PC-9 (cell line): ENCODE results near the gene PAX1. TPM values are rescaled to one million over a fixed set of nuclear protein-coding genes. Genes with fewer than 3 reads are reported as not detected.

Source experiments
- BruUV-seq: library from RNA; stranded (reverse); fragments of 400-500 nt; replicated peaks from 2 replicates; lab custom pipeline; 2021; lab: Mats Ljungman, UMichigan
- CTCF ChIA-PET: fragments of 300-600 bp; sonication (Branson Sonifier 250); formaldehyde crosslinking; loops from one replicate; lab custom pipeline; 2022; ENCODE audit warnings: antibody characterized with exemption; lab: Charles Lee
- POLR2A ChIA-PET: fragments of 300-600 bp; sonication (Branson Sonifier 250); formaldehyde crosslinking; loops from one replicate; lab custom pipeline; 2022; ENCODE audit warnings: antibody characterized with exemption; ENCODE audit not compliant: unreplicated experiment; lab: Charles Lee
- DNase-seq, 2 experiments: peaks; one replicate each; pipeline versions ENCODE4 v3.0.0 to v3.0.0-alpha.2; 2015 to 2022; ENCODE audit warnings: mixed read lengths in 1 of 2
- H2AFZ ChIP-seq: fragments of 200-600 bp; sonication (generic); 2 replicates; pipeline ENCODE4 v1.8.1; 2017; ENCODE audit warnings: antibody characterized with exemption
- H3F3A ChIP-seq: fragments of 200-600 bp; sonication (generic); 2 replicates; pipeline ENCODE4 v1.8.1; 2017; ENCODE audit warnings: antibody characterized with exemption, mild to moderate bottlenecking, low read depth; ENCODE audit not compliant: insufficient read depth
- H3K27ac ChIP-seq: fragments of 200-600 bp; sonication (generic); 2 replicates; pipeline ENCODE4 v1.6.1; 2016; ENCODE audit warnings: mixed run types
- H3K27me3 ChIP-seq: fragments of 200-600 bp; sonication (generic); 2 replicates; pipeline ENCODE4 v1.6.1; 2016; ENCODE audit warnings: low read depth, mixed run types; ENCODE audit not compliant: insufficient read depth
- H3K36me3 ChIP-seq: fragments of 200-600 bp; sonication (generic); 2 replicates; pipeline ENCODE4 v1.6.1; 2016; ENCODE audit warnings: low read depth, mixed run types
- H3K4me1 ChIP-seq: fragments of 200-600 bp; sonication (generic); replicated peaks from 2 replicates; pipeline ENCODE4 v1.6.1; 2016; ENCODE audit warnings: mixed run types; ENCODE audit not compliant: insufficient read depth
- H3K4me2 ChIP-seq: fragments of 200-600 bp; sonication (generic); 2 replicates; pipeline ENCODE4 v1.6.1; 2017; ENCODE audit warnings: mixed run types
- H3K4me3 ChIP-seq: fragments of 200-600 bp; sonication (generic); 2 replicates; pipeline ENCODE4 v1.6.1; 2016; ENCODE audit warnings: mixed run types
- H3K79me2 ChIP-seq: fragments of 200-600 bp; sonication (generic); 2 replicates; pipeline ENCODE4 v1.6.1; 2017; ENCODE audit warnings: low read depth, mixed run types
- H3K9me2 ChIP-seq: fragments of 200-600 bp; sonication (generic); 2 replicates; pipeline ENCODE4 v1.8.1; 2017; ENCODE audit warnings: mild to moderate bottlenecking; ENCODE audit not compliant: insufficient read depth
- H3K9me3 ChIP-seq: fragments of 200-600 bp; sonication (generic); 2 replicates; pipeline ENCODE4 v1.8.1; 2016; ENCODE audit warnings: low read depth; ENCODE audit not compliant: insufficient read depth
- H4K20me1 ChIP-seq: fragments of 200-600 bp; sonication (generic); 2 replicates; pipeline ENCODE4 v1.8.1; 2017; ENCODE audit not compliant: insufficient read depth
- EZH2 ChIP-seq: fragments of 200-600 bp; sonication (generic); IDR thresholded peaks from 2 replicates; pipeline ENCODE4 v1.8.0; 2017; ENCODE audit warnings: antibody characterized with exemption, low read depth
- intact Hi-C: fragments of 100-400 bp; cut with micrococcal nuclease; formaldehyde crosslinking; loops from one replicate; pipeline ENCODE4 v1.10.0; 2022; ENCODE audit not compliant: unreplicated experiment
- total RNA-seq: library from RNA; stranded (reverse); gene quantifications from 2 replicates; pipeline ENCODE4 v1.2.3, GENCODE V29; 2021
- TF ChIP-seq, protein P1 (sequence below): fragments of 200-600 bp; sonication (generic); conservative IDR thresholded peaks from 2 replicates; pipeline ENCODE4 v1.6.1; 2017; ENCODE audit warnings: mixed run types, antibody characterized with exemption, mild to moderate bottlenecking, moderate library complexity

The PAX1 gene
- total RNA-seq, 1 experiment from 2014 or later, result not detected

DNA sequence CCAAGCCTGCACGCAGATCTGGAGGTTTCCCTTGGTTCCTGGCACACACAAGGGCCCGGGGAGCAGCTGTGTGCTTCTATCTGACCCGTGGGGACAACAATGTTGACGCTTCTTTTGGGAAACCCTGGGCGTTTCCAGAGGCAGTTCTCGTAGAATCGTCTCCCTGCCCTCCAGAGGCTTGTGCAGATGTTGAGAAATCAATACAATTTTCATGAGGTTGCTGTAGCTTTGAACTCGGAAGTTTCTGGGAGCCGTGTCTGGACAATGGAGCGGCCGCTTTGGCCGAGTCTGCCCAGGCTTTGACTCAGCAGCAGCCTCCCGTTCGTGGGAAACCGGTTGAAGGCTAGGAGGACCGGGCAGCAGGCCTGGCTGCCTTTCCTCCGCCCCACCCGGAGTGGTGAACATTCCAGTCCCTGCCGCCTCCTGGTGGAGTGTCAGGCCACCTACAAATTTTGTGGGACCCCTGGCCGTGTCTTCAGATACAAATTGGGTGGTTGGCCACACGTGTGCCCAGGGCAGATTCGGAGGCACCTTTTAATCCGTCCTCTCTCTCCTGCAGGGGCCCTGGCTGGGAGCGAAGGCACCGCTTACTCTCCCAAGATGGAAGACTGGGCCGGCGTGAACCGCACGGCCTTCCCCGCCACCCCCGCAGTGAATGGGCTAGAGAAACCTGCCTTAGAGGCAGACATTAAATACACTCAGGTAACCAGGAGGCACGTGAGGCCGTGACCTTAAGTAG lies 2.7 kb downstream of the PAX1 start:
- H2AFZ ChIP-seq, result no peak overlapping the region
- H3K9me2 ChIP-seq, result no peaks in the 10 kb centered on the region
- ChIA-PET CTCF (no interaction called here), POLR2A (no interaction called here)
- intact Hi-C loops, result no loop called here
- DNase-seq, result no peak
- no peak for TF ChIP-seq EZH2
- TF ChIP-seq, protein P1, sequence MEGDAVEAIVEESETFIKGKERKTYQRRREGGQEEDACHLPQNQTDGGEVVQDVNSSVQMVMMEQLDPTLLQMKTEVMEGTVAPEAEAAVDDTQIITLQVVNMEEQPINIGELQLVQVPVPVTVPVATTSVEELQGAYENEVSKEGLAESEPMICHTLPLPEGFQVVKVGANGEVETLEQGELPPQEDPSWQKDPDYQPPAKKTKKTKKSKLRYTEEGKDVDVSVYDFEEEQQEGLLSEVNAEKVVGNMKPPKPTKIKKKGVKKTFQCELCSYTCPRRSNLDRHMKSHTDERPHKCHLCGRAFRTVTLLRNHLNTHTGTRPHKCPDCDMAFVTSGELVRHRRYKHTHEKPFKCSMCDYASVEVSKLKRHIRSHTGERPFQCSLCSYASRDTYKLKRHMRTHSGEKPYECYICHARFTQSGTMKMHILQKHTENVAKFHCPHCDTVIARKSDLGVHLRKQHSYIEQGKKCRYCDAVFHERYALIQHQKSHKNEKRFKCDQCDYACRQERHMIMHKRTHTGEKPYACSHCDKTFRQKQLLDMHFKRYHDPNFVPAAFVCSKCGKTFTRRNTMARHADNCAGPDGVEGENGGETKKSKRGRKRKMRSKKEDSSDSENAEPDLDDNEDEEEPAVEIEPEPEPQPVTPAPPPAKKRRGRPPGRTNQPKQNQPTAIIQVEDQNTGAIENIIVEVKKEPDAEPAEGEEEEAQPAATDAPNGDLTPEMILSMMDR, result no peak
- BruUV-seq, result no TSS peak
- no peaks in the 10 kb centered on the region for H4K20me1 ChIP-seq
- H3K4me3 ChIP-seq, result no peak overlapping the region
- no peaks in the 10 kb centered on the region for H3K4me1 ChIP-seq
- no peaks in the 10 kb centered on the region for H3K36me3 ChIP-seq
- H3K4me2 ChIP-seq, result no peak overlapping the region
- no peaks in the 10 kb centered on the region for H3K79me2 ChIP-seq
- H3K9me3 ChIP-seq, result no peaks in the 10 kb centered on the region
- peaks cover 59% of the 10 kb centered on the region for H3K27me3 ChIP-seq
- no peak overlapping the region for H3K27ac ChIP-seq
- H3F3A ChIP-seq, result no peaks in the 10 kb centered on the region

- Histone ChIP-seq H3K27me3 (peaks cover 65% of the 10 kb centered on the region), H3K36me3 (no peaks in the 10 kb centered on the region), H3K79me2 (no peaks in the 10 kb centered on the region), H3K4me3 (no peak overlapping the region), H3K9me3 (no peaks in the 10 kb centered on the region), H3K9me2 (no peaks in the 10 kb centered on the region), H3K4me1 (no peaks in the 10 kb centered on the region), H3K4me2 (no peak overlapping the region), H3F3A (no peaks in the 10 kb centered on the region), H2AFZ (no peak overlapping the region), H4K20me1 (no peaks in the 10 kb centered on the region), H3K27ac (no peak overlapping the region)
- DNase-seq, result no peak
- ChIA-PET POLR2A (no interaction called here), CTCF (no interaction called here)
- BruUV-seq, result no TSS peak
- TF ChIP-seq, protein P1, result no peak
- TF ChIP-seq EZH2, result no peak
- intact Hi-C loops, result no loop called here
Measured at GRCh38 chr20:21708738-21709534, 3.5 kb downstream of the PAX1 start.

DNA sequence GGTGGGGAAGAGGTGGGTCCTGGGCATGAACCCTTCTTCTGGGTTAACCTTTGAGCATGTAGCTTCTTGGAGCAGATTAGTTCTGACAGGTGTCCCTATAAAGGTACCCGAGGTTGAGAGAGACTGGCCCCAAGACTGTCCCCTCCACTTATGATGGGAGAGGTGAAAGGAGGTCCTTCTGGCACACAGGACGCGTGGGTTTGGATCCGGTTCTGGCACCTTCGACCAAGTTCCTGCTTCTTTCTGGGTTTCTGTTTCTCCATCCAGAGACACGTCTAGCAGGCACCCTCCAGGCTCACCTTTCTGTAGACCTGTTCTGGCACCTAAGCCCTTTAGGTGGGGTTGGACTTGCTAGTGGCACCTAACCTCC lies 4.1 kb downstream of the PAX1 start:
- no peak overlapping the region for H2AFZ ChIP-seq
- H3K4me1 ChIP-seq, result no peaks in the 10 kb centered on the region
- intact Hi-C loops, result no loop called here
- no peak for DNase-seq
- no peak overlapping the region for H3K4me2 ChIP-seq
- ChIA-PET CTCF (no interaction called here), POLR2A (no interaction called here)
- peaks cover 70% of the 10 kb centered on the region for H3K27me3 ChIP-seq
- H3K36me3 ChIP-seq, result no peaks in the 10 kb centered on the region
- no peaks in the 10 kb centered on the region for H3K9me2 ChIP-seq
- H4K20me1 ChIP-seq, result no peaks in the 10 kb centered on the region
- H3K4me3 ChIP-seq, result no peak overlapping the region
- no peaks in the 10 kb centered on the region for H3K9me3 ChIP-seq
- TF ChIP-seq EZH2, result no peak
- TF ChIP-seq, protein P1, result no peak
- BruUV-seq, result no TSS peak
- no peaks in the 10 kb centered on the region for H3F3A ChIP-seq
- H3K27ac ChIP-seq, result no peak overlapping the region
- H3K79me2 ChIP-seq, result no peaks in the 10 kb centered on the region
